H1 (cell line): ENCODE results near the gene GATAD2B. TPM values are rescaled to one million over a fixed set of nuclear protein-coding genes. Genes with fewer than 3 reads are reported as not detected.

Source experiments
- CTCF ChIA-PET: fragments of 300-600 bp; sonication (Branson Sonifier 250); formaldehyde crosslinking; loops from one replicate; lab custom pipeline; 2021; ENCODE audit not compliant: partially characterized antibody; lab: Charles Lee
- POLR2A ChIA-PET: fragments of 300-600 bp; sonication (Branson Sonifier 250); formaldehyde crosslinking; loops from one replicate; lab custom pipeline; 2021; ENCODE audit warnings: inconsistent platforms; ENCODE audit not compliant: partially characterized antibody; lab: Charles Lee
- DNase-seq, 2 experiments: peaks; one replicate each; pipeline versions ENCODE4 v3.0.0 to v3.0.0-alpha.2; 2010 to 2022; ENCODE audit warnings: low spot score in 2 of 2, low read depth in 1 of 2, mixed read lengths in 1 of 2
- FAIRE-seq: peaks from 2 replicates; lab custom pipeline; 2011; peaks lifted over from hg19 to GRCh38; lab: Jason Lieb, UNC
- H2AFZ ChIP-seq: 2 replicates; pipeline ENCODE4 v1.8.1; 2012; ENCODE audit warnings: low read length, inconsistent platforms
- H2AK5ac ChIP-seq: 2 replicates; pipeline ENCODE4 v1.6.1; 2013; ENCODE audit warnings: low read depth, low read length
- H2BK120ac ChIP-seq: replicated peaks from 2 replicates; pipeline ENCODE3; 2013; ENCODE audit warnings: low read depth, low read length, inconsistent platforms
- H2BK12ac ChIP-seq: 2 replicates; pipeline ENCODE4 v1.6.1; 2013; ENCODE audit warnings: low read depth, low read length
- H2BK15ac ChIP-seq: 2 replicates; pipeline ENCODE4 v1.6.1; 2013; ENCODE audit warnings: low read length
- H2BK20ac ChIP-seq: 2 replicates; pipeline ENCODE4 v1.6.1; 2013; ENCODE audit warnings: low read length
- H2BK5ac ChIP-seq: 2 replicates; pipeline ENCODE4 v1.6.1; 2013; ENCODE audit warnings: low read depth, low read length
- H3K14ac ChIP-seq: 2 replicates; pipeline ENCODE4 v1.6.1; 2013; ENCODE audit warnings: inconsistent platforms; ENCODE audit not compliant: insufficient read length
- H3K18ac ChIP-seq: 2 replicates; pipeline ENCODE4 v1.6.1; 2013; ENCODE audit warnings: low read length; ENCODE audit errors: extremely low read depth
- H3K23ac ChIP-seq: 2 replicates; pipeline ENCODE4 v1.6.1; 2013; ENCODE audit warnings: inconsistent platforms; ENCODE audit not compliant: insufficient read length
- H3K23me2 ChIP-seq: 2 replicates; pipeline ENCODE4 v1.6.1; 2013; ENCODE audit warnings: low read depth, low read length
- H3K27ac ChIP-seq: 2 replicates; pipeline ENCODE4 v1.6.1; 2011; ENCODE audit warnings: low read depth, low read length, inconsistent platforms
- H3K27me3 ChIP-seq, 4 experiments: replicated peaks in 1 of 4; 1 replicate in 1 of 4; 2 replicates in 3 of 4; pipeline versions ENCODE4 v1.6.1 to v1.8.1; 2011 to 2013; ENCODE audit warnings: low read length in 3 of 4, mild to moderate bottlenecking in 3 of 4, inconsistent platforms in 2 of 4, mixed read lengths in 2 of 4, moderate library complexity in 1 of 4; ENCODE audit not compliant: control insufficient read depth in 3 of 4, insufficient read depth in 3 of 4; ENCODE audit errors: extremely low read depth in 1 of 4
- H3K36me3 ChIP-seq, 4 experiments: 2 replicates each; pipeline versions ENCODE4 v1.6.1 to v1.8.1; 2011 to 2013; ENCODE audit warnings: mild to moderate bottlenecking in 4 of 4, low read length in 3 of 4, moderate library complexity in 2 of 4, control low read depth in 1 of 4, inconsistent platforms in 1 of 4; ENCODE audit not compliant: insufficient read depth in 4 of 4, control insufficient read depth in 2 of 4
- H3K4ac ChIP-seq: replicated peaks from 2 replicates; pipeline ENCODE3; 2013; ENCODE audit warnings: low read length, low read depth, mixed read lengths, inconsistent platforms; ENCODE audit not compliant: insufficient read length
- H3K4me1 ChIP-seq, 4 experiments: replicated peaks in 1 of 4; 1 replicate in 1 of 4; 2 replicates in 3 of 4; pipeline versions ENCODE4 v1.6.1 to v1.8.1; 2011 to 2013; ENCODE audit warnings: low read length in 3 of 4, inconsistent platforms in 2 of 4, mixed read lengths in 1 of 4; ENCODE audit not compliant: insufficient read depth in 4 of 4, control insufficient read depth in 3 of 4
- H3K4me2 ChIP-seq, 2 experiments: 2 replicates each; pipeline versions ENCODE4 v1.6.1 to v1.8.1; 2011 to 2013; ENCODE audit warnings: low read depth in 2 of 2, low read length in 2 of 2, control low read depth in 1 of 2, inconsistent platforms in 1 of 2, mild to moderate bottlenecking in 1 of 2; ENCODE audit not compliant: insufficient read depth in 1 of 2
- H3K4me3 ChIP-seq, 4 experiments: fragments of 200-600, 300-600 bp in 1 of 4; sonication (generic), shearing (Covaris generic), sonication (Bioruptor Twin) in 1 of 4; 2 replicates each; pipeline versions ENCODE4 v1.5.1 to v1.8.1; 2011 to 2016; ENCODE audit warnings: low read length in 4 of 4, low read depth in 3 of 4, control low read depth in 2 of 4, inconsistent platforms in 2 of 4, mild to moderate bottlenecking in 2 of 4, mixed read lengths in 1 of 4, moderate library complexity in 1 of 4; ENCODE audit not compliant: insufficient read depth in 2 of 4; ENCODE audit errors: extremely low read depth in 1 of 4
- H3K56ac ChIP-seq: replicated peaks from 2 replicates; pipeline ENCODE3; 2013; ENCODE audit warnings: low read depth, mild to moderate bottlenecking, mixed read lengths, low read length, inconsistent platforms; ENCODE audit not compliant: insufficient read length
- H3K79me1 ChIP-seq: 2 replicates; pipeline ENCODE4 v1.6.1; 2013; ENCODE audit warnings: low read depth, low read length, control low read depth
- H3K79me2 ChIP-seq, 2 experiments: 2 replicates each; pipeline versions ENCODE4 v1.6.1 to v1.8.1; 2012 to 2013; ENCODE audit warnings: low read length in 2 of 2, mild to moderate bottlenecking in 2 of 2, inconsistent platforms in 1 of 2; ENCODE audit not compliant: insufficient read depth in 2 of 2, control insufficient read depth in 1 of 2
- H3K9ac ChIP-seq, 4 experiments: replicated peaks in 1 of 4; 1 replicate in 1 of 4; 2 replicates in 3 of 4; pipeline versions ENCODE4 v1.6.1 to v1.8.1; 2011 to 2013; ENCODE audit warnings: low read depth in 3 of 4, low read length in 3 of 4, control low read depth in 2 of 4, mild to moderate bottlenecking in 2 of 4, moderate library complexity in 2 of 4, inconsistent platforms in 1 of 4; ENCODE audit errors: extremely low read depth in 1 of 4
- H3K9me3 ChIP-seq, 2 experiments: 2 replicates each; pipeline versions ENCODE4 v1.6.1 to v1.8.1; 2012 to 2013; ENCODE audit warnings: mild to moderate bottlenecking in 2 of 2, moderate library complexity in 2 of 2, control low read depth in 1 of 2, inconsistent platforms in 1 of 2, low read depth in 1 of 2, low read length in 1 of 2, mixed read lengths in 1 of 2; ENCODE audit not compliant: insufficient read depth in 2 of 2
- H4K20me1 ChIP-seq, 2 experiments: replicated peaks in 1 of 2; 2 replicates each; pipeline versions ENCODE3 to v1.8.1; 2011 to 2013; ENCODE audit warnings: inconsistent platforms in 2 of 2, low read length in 2 of 2, mild to moderate bottlenecking in 1 of 2; ENCODE audit not compliant: insufficient read depth in 2 of 2, control insufficient read depth in 1 of 2
- H4K5ac ChIP-seq: 2 replicates; pipeline ENCODE4 v1.6.1; 2013; ENCODE audit warnings: low read length, low read depth, mixed read lengths, inconsistent platforms; ENCODE audit not compliant: insufficient read length
- H4K8ac ChIP-seq: 2 replicates; pipeline ENCODE4 v1.8.0; 2013; ENCODE audit warnings: mild to moderate bottlenecking, moderate library complexity, low read length, inconsistent platforms; ENCODE audit not compliant: insufficient read depth; ENCODE audit errors: extremely low read depth
- H4K91ac ChIP-seq: replicated peaks from 2 replicates; pipeline ENCODE3; 2013; ENCODE audit warnings: low read length, mixed read lengths, inconsistent platforms; ENCODE audit not compliant: insufficient read length
- WGBS, 2 experiments: shearing (Covaris generic) in 1 of 2; methylation state at CpG; one replicate each; pipeline versions ENCODE4 v1.1.6 to v1.1.7; 2013 to 2015; ENCODE audit warnings: low lambda C conversion rate in 2 of 2, mixed read lengths in 2 of 2, inconsistent platforms in 1 of 2, low coverage in 1 of 2, missing lambda C conversion rate in 1 of 2; ENCODE audit not compliant: insufficient replicate concordance in 2 of 2, insufficient coverage in 1 of 2, insufficient read length in 1 of 2; ENCODE audit errors: extremely low coverage in 1 of 2, missing lambda C conversion rate in 1 of 2; 5-methylcytosine and 5-hydroxymethylcytosine counted together
- polyA plus RNA-seq, 7 experiments: library from polyadenylated mRNA; depleted of rRNA in 3 of 7; stranded (reverse) in 5 of 7; unstranded in 2 of 7; fragments of >200 nt in 5 of 7; fragments of 200-250 nt in 2 of 7; gene quantifications; 1 replicate in 5 of 7; 2 replicates in 1 of 7; 4 replicates in 1 of 7; pipeline versions ENCODE4 v1.2.1 to v1.2.3, GENCODE V29; 2011 to 2013; ENCODE audit warnings: missing spikeins in 2 of 7, mixed read lengths in 2 of 7
- total RNA-seq: library from RNA; stranded (reverse); fragmentation: NEBNext Ultra II Directional; extraction: Animal tissue kit (Norgen Biotek cat#: 25700); gene quantifications from 2 replicates; pipeline ENCODE4 v1.2.1, GENCODE V29; 2021

The GATAD2B gene
- total and polyA plus RNA-seq, 2 of the 8 experiments (the other 6 are each of a cell fraction or from before 2014, with no cell fraction given) = 8.4 to 39.1 TPM

GRCh38 chr1:153805886-153806719 is 116.7 kb downstream of the GATAD2B start:
- Histone ChIP-seq H3K23me2 (no peaks in the 10 kb centered on the region), H2BK12ac (no peak overlapping the region), H2AFZ (no peak overlapping the region), H4K91ac (no peak overlapping the region), H2BK20ac (no peak overlapping the region), H4K20me1 (peaks cover 0 to 5% of the 10 kb centered on the region in 2 experiments), H2BK5ac (no peak overlapping the region), H3K79me2 (no peaks in the 10 kb centered on the region), H2BK15ac (no peak overlapping the region), H2AK5ac (no peak overlapping the region), H4K8ac (no peak overlapping the region), H3K4me1 (no peaks in the 10 kb centered on the region), H3K36me3 (peaks cover 3 to 23% (median 18%) of the 10 kb centered on the region in 4 experiments; a peak in 7 of 8 replicates), H3K9ac (no peak overlapping the region), H2BK120ac (no peak overlapping the region), H3K9me3 (no peaks in the 10 kb centered on the region), H3K27ac (no peak overlapping the region), H3K18ac (no peak overlapping the region), H3K23ac (no peak overlapping the region), H4K5ac (no peak overlapping the region), H3K4me3 (no peak overlapping the region), H3K4me2 (no peak overlapping the region), H3K4ac (no peak overlapping the region), H3K14ac (no peak overlapping the region), H3K27me3 (no peaks in the 10 kb centered on the region), H3K56ac (no peak overlapping the region), H3K79me1 (0 out of 2 replicates have a peak, but pooled peaks cover 2% of the 10 kb centered on the region)
- ChIA-PET CTCF (interaction anchor here (0.7 to 3.2 kb wide), 9 partner anchors 8 to 1843 kb away, joined by 3 to 16 read pairs (median 3); no protein-coding TSS in a partner anchor), POLR2A (interaction anchor here (0.8 to 15.1 kb wide), 6 partner anchors 10 to 187 kb away, joined by 3 to 153 read pairs (median 4); partner anchors contain the start of genes CREB3L4 and RPS27)
- DNase-seq (no peak), FAIRE-seq (no peak)
- WGBS, 2 experiments = 92% methylated on average over 9 of the region's 11 CpGs; no CpG with 5 or more reads in 1 of the 2 experiments
